Limb (tissue), 2 donors: ENCODE data around the gene TPRG1.
"Not testable (repeated sequence)": the region's sequence is repeated elsewhere in the genome, so short reads cannot be mapped to it uniquely, and the experiment has no call there.

Experiments
- DNase-seq, 2 donors: peaks; one replicate each; pipeline ENCODE4 v3.0.0-alpha.2; 2016; ENCODE audit errors: extremely low spot score in 2 of 2

The TPRG1 gene

GRCh38 chr3:189308608-189309007 is 136.8 kb downstream of the TPRG1 start:
- no peak for DNase-seq

GRCh38 chr3:189309400-189309975 is 137.7 kb downstream of the TPRG1 start:
- no peak for DNase-seq

- no peak for DNase-seq
Measured at GRCh38 chr3:189311521-189311920, 139.8 kb downstream of the TPRG1 start.

GRCh38 chr3:189312866-189313265 is 141.1 kb downstream of the TPRG1 start:
- DNase-seq = no peak

GRCh38 chr3:189316296-189317019 is 144.7 kb downstream of the TPRG1 start:
- DNase-seq = no peak

GRCh38 chr3:189317911-189318310 is 146.1 kb downstream of the TPRG1 start:
- no peak for DNase-seq

GRCh38 chr3:189320511-189320910 is 148.7 kb downstream of the TPRG1 start:
- DNase-seq = no peak

- no peak for DNase-seq
Measured at GRCh38 chr3:189322339-189322738, 150.6 kb downstream of the TPRG1 start.

GRCh38 chr3:189324538-189325138 is 152.9 kb downstream of the TPRG1 start:
- DNase-seq = no peak

- DNase-seq = no peak
Measured at GRCh38 chr3:189325454-189325853, 153.7 kb downstream of the TPRG1 start.

- DNase-seq = not testable (repeated sequence)
Measured at GRCh38 chr3:189329630-189330029, 157.9 kb downstream of the TPRG1 start.

- DNase-seq = no peak
Measured at GRCh38 chr3:189330066-189330465, 158.3 kb downstream of the TPRG1 start.

GRCh38 chr3:189331002-189331418 is 159.2 kb downstream of the TPRG1 start:
- no peak for DNase-seq

- DNase-seq = no peak
Measured at GRCh38 chr3:189334064-189334920, 162.5 kb downstream of the TPRG1 start.

- no peak for DNase-seq
Measured at GRCh38 chr3:189337673-189338091, 165.9 kb downstream of the TPRG1 start.

- peak in 1 of 2 donors; percentile 70 for DNase-seq
Measured at GRCh38 chr3:189338366-189338765, 166.6 kb downstream of the TPRG1 start.

- no peak for DNase-seq
Measured at GRCh38 chr3:189339996-189340395, 168.2 kb downstream of the TPRG1 start.

- no peak for DNase-seq
Measured at GRCh38 chr3:189340680-189341460, 169.1 kb downstream of the TPRG1 start.

- DNase-seq = no peak
Measured at GRCh38 chr3:189342811-189343210, 171.0 kb downstream of the TPRG1 start.

GRCh38 chr3:189344996-189345395 is 173.2 kb downstream of the TPRG1 start:
- DNase-seq = no peak

- no peak for DNase-seq
Measured at GRCh38 chr3:189349772-189350171, 178.0 kb downstream of the TPRG1 start.
